ENCODE measurements around the gene NTSR1.

The NTSR1 gene

GRCh38 chr20:62773845-62774714 is 65.4 kb downstream of the NTSR1 start:
- DNase-seq, result no peak

- no peak for DNase-seq
Observed at GRCh38 chr20:62774762-62775161, 66.1 kb downstream of the NTSR1 start.

- DNase-seq, result no peak
Observed at GRCh38 chr20:62775206-62775605, 66.6 kb downstream of the NTSR1 start.

- DNase-seq, result no peak
Observed at GRCh38 chr20:62776035-62776691, 67.5 kb downstream of the NTSR1 start.

GRCh38 chr20:62776692-62777527 is 68.3 kb downstream of the NTSR1 start:
- DNase-seq, result no peak

GRCh38 chr20:62777528-62777830 is 68.8 kb downstream of the NTSR1 start:
- no peak for DNase-seq

GRCh38 chr20:62778058-62778457 is 69.4 kb downstream of the NTSR1 start:
- DNase-seq, result no peak

- no peak for DNase-seq
Observed at GRCh38 chr20:62778601-62779416, 70.2 kb downstream of the NTSR1 start.

- DNase-seq, result no peak
Observed at GRCh38 chr20:62779417-62779685, 70.7 kb downstream of the NTSR1 start.

- no peak for DNase-seq
Observed at GRCh38 chr20:62780204-62780603, 71.6 kb downstream of the NTSR1 start.

GRCh38 chr20:62780696-62781095 is 72.1 kb downstream of the NTSR1 start:
- DNase-seq, result no peak

- DNase-seq, result no peak
Observed at GRCh38 chr20:62782149-62782892, 73.7 kb downstream of the NTSR1 start.

- no peak for DNase-seq
Observed at GRCh38 chr20:62782893-62783278, 74.2 kb downstream of the NTSR1 start.

GRCh38 chr20:62784497-62784896 is 75.9 kb downstream of the NTSR1 start:
- no peak for DNase-seq

- no peak for DNase-seq
Observed at GRCh38 chr20:62785393-62785792, 76.8 kb downstream of the NTSR1 start.

- no peak for DNase-seq
Observed at GRCh38 chr20:62786157-62786556, 77.5 kb downstream of the NTSR1 start.

GRCh38 chr20:62787321-62787720 is 78.7 kb downstream of the NTSR1 start:
- DNase-seq, result no peak

GRCh38 chr20:62787866-62788265 is 79.2 kb downstream of the NTSR1 start:
- DNase-seq, result no peak

GRCh38 chr20:62788607-62789006 is 80.0 kb downstream of the NTSR1 start:
- no peak for DNase-seq

- DNase-seq, result no peak
Observed at GRCh38 chr20:62790075-62790474, 81.4 kb downstream of the NTSR1 start.

GRCh38 chr20:62791301-62792181 is 82.9 kb downstream of the NTSR1 start:
- peak; percentile 89 for DNase-seq
